OCI-LY1 (cell line): ENCODE measurements around the gene RAPH1.

Source experiments
- H2AFZ ChIP-seq: fragments of 200-600 bp; sonication (generic), shearing (Covaris generic); 2 replicates; pipeline ENCODE4 v1.6.0; 2014; ENCODE audit warnings: antibody characterized with exemption, mild to moderate bottlenecking, low read length
- H3F3A ChIP-seq: fragments of 200-600 bp; sonication (generic), shearing (Covaris generic); 2 replicates; pipeline ENCODE4 v1.6.0; 2014; ENCODE audit warnings: mild to moderate bottlenecking, antibody characterized with exemption, low read length, moderate library complexity; ENCODE audit not compliant: insufficient read depth
- H3K27ac ChIP-seq: fragments of 200-600 bp; sonication (generic); 2 replicates; pipeline ENCODE4 v1.5.1; 2014; ENCODE audit warnings: low read length, mixed run types, mild to moderate bottlenecking, low read depth; ENCODE audit not compliant: poor library complexity, severe bottlenecking
- H3K27me3 ChIP-seq: fragments of 200-600 bp; sonication (generic); 2 replicates; pipeline ENCODE4 v1.6.0; 2014; ENCODE audit warnings: antibody characterized with exemption, mild to moderate bottlenecking, low read length, moderate library complexity; ENCODE audit not compliant: insufficient read depth
- H3K36me3 ChIP-seq: fragments of 200-600 bp; sonication (generic); 2 replicates; pipeline ENCODE4 v1.6.1; 2014; ENCODE audit warnings: mild to moderate bottlenecking, antibody characterized with exemption, low read length, moderate library complexity, mixed read lengths; ENCODE audit not compliant: insufficient read depth
- H3K4me1 ChIP-seq: fragments of 200-600 bp; sonication (generic); 2 replicates; pipeline ENCODE4 v1.5.1; 2014; ENCODE audit warnings: mild to moderate bottlenecking, low read length, moderate library complexity; ENCODE audit not compliant: insufficient read depth, severe bottlenecking
- H3K4me2 ChIP-seq: fragments of 200-600 bp; sonication (generic), shearing (Covaris generic); 2 replicates; pipeline ENCODE4 v1.6.1; 2014; ENCODE audit warnings: low read length
- H3K4me3 ChIP-seq: fragments of 200-600 bp; sonication (generic); 2 replicates; pipeline ENCODE4 v1.5.1; 2014; ENCODE audit warnings: low read length, low read depth, mild to moderate bottlenecking, mixed read lengths; ENCODE audit not compliant: poor library complexity, severe bottlenecking
- H3K79me2 ChIP-seq: fragments of 200-600 bp; shearing (Covaris generic); 2 replicates; pipeline ENCODE4 v1.6.1; 2016; ENCODE audit warnings: mixed run types, low read length, mixed read lengths; ENCODE audit not compliant: insufficient read depth
- H3K9ac ChIP-seq: fragments of 200-600 bp; sonication (generic), shearing (Covaris generic); 2 replicates; pipeline ENCODE4 v1.6.1; 2014; ENCODE audit warnings: mild to moderate bottlenecking, low read length, mixed read lengths
- H3K9me2 ChIP-seq: fragments of 200-600 bp; sonication (generic), shearing (Covaris generic); 2 replicates; pipeline ENCODE4 v1.6.1; 2014; ENCODE audit warnings: low read depth, mild to moderate bottlenecking, low read length, mixed read lengths
- H3K9me3 ChIP-seq: fragments of 200-600 bp; shearing (Covaris generic); 2 replicates; pipeline ENCODE4 v1.6.1; 2014; ENCODE audit warnings: low read length, mixed read lengths
- H4K20me1 ChIP-seq: fragments of 200-600 bp; sonication (generic), shearing (Covaris generic); 2 replicates; pipeline ENCODE4 v1.6.0; 2016; ENCODE audit warnings: mild to moderate bottlenecking, low read length; ENCODE audit not compliant: insufficient read depth
- EZH2 ChIP-seq: fragments of 200-600 bp; sonication (generic), shearing (Covaris generic); IDR thresholded peaks from 2 replicates; pipeline ENCODE4 v1.8.0; 2017; ENCODE audit warnings: borderline replicate concordance, mixed run types, mild to moderate bottlenecking, antibody characterized with exemption, low read length, moderate library complexity, mixed read lengths
- TF ChIP-seq, protein P1 (sequence below): fragments of 200-600 bp; sonication (generic), shearing (Covaris generic); IDR thresholded peaks from 2 replicates; pipeline ENCODE4 v1.5.1; 2017; ENCODE audit warnings: mild to moderate bottlenecking, antibody characterized with exemption, low read length, moderate library complexity, mixed read lengths

Gene RAPH1

GRCh38 chr2:203566161-203566560 is 31.1 kb upstream of the RAPH1 start:
- H4K20me1 ChIP-seq = no peaks in the 10 kb centered on the region
- no peak overlapping the region for H3K27ac ChIP-seq
- no peaks in the 10 kb centered on the region for H3K9me3 ChIP-seq
- H3K9ac ChIP-seq = no peak overlapping the region
- no peak overlapping the region for H3K4me3 ChIP-seq
- TF ChIP-seq, protein P1, sequence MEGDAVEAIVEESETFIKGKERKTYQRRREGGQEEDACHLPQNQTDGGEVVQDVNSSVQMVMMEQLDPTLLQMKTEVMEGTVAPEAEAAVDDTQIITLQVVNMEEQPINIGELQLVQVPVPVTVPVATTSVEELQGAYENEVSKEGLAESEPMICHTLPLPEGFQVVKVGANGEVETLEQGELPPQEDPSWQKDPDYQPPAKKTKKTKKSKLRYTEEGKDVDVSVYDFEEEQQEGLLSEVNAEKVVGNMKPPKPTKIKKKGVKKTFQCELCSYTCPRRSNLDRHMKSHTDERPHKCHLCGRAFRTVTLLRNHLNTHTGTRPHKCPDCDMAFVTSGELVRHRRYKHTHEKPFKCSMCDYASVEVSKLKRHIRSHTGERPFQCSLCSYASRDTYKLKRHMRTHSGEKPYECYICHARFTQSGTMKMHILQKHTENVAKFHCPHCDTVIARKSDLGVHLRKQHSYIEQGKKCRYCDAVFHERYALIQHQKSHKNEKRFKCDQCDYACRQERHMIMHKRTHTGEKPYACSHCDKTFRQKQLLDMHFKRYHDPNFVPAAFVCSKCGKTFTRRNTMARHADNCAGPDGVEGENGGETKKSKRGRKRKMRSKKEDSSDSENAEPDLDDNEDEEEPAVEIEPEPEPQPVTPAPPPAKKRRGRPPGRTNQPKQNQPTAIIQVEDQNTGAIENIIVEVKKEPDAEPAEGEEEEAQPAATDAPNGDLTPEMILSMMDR = no peak
- no peak for TF ChIP-seq EZH2
- H2AFZ ChIP-seq = no peak overlapping the region
- H3K4me2 ChIP-seq = no peak overlapping the region
- H3F3A ChIP-seq = no peaks in the 10 kb centered on the region
- H3K4me1 ChIP-seq = no peaks in the 10 kb centered on the region
- no peaks in the 10 kb centered on the region for H3K36me3 ChIP-seq
- H3K27me3 ChIP-seq = no peaks in the 10 kb centered on the region
- no peaks in the 10 kb centered on the region for H3K79me2 ChIP-seq
- no peaks in the 10 kb centered on the region for H3K9me2 ChIP-seq

- Histone ChIP-seq H3K4me2 (no peak overlapping the region), H3F3A (no peaks in the 10 kb centered on the region), H3K9ac (no peak overlapping the region), H3K9me3 (no peaks in the 10 kb centered on the region), H3K27me3 (no peaks in the 10 kb centered on the region), H4K20me1 (no peaks in the 10 kb centered on the region), H3K9me2 (no peaks in the 10 kb centered on the region), H3K4me3 (no peak overlapping the region), H3K36me3 (no peaks in the 10 kb centered on the region), H3K79me2 (no peaks in the 10 kb centered on the region), H3K4me1 (no peaks in the 10 kb centered on the region), H3K27ac (no peak overlapping the region), H2AFZ (no peak overlapping the region)
- no peak for TF ChIP-seq EZH2
- TF ChIP-seq, protein P1 = no peak
Observed at GRCh38 chr2:203565076-203565475, 30.0 kb upstream of the RAPH1 start.

GRCh38 chr2:203562268-203562667 is 27.2 kb upstream of the RAPH1 start:
- TF ChIP-seq EZH2 = no peak
- TF ChIP-seq, protein P1 = no peak
- no peaks in the 10 kb centered on the region for H3K36me3 ChIP-seq
- no peaks in the 10 kb centered on the region for H3K4me1 ChIP-seq
- no peaks in the 10 kb centered on the region for H3K27me3 ChIP-seq
- H3K4me2 ChIP-seq = no peak overlapping the region
- H3K9me3 ChIP-seq = no peaks in the 10 kb centered on the region
- H3F3A ChIP-seq = no peaks in the 10 kb centered on the region
- H4K20me1 ChIP-seq = no peaks in the 10 kb centered on the region
- H3K27ac ChIP-seq = no peak overlapping the region
- no peak overlapping the region for H3K4me3 ChIP-seq
- no peaks in the 10 kb centered on the region for H3K9me2 ChIP-seq
- no peaks in the 10 kb centered on the region for H3K79me2 ChIP-seq
- no peak overlapping the region for H3K9ac ChIP-seq
- no peak overlapping the region for H2AFZ ChIP-seq
